ENCODE results near the gene YPEL1.
"Not testable (repeated sequence)": the region's sequence is repeated elsewhere in the genome, so short reads cannot be mapped to it uniquely, and the experiment has no call there.

Gene YPEL1

GRCh38 chr22:21753374-21754111, 17.9 kb upstream of the YPEL1 start:
- DNase-seq, result no peak

- no peak for DNase-seq
Measured at GRCh38 chr22:21752276-21752675, 16.7 kb upstream of the YPEL1 start.

- no peak for DNase-seq
Measured at GRCh38 chr22:21745948-21746347, 10.4 kb upstream of the YPEL1 start.

GRCh38 chr22:21744917-21745316, 9.3 kb upstream of the YPEL1 start:
- not testable (repeated sequence) for DNase-seq

- DNase-seq, result no peak
Measured at GRCh38 chr22:21741790-21742189, 6.2 kb upstream of the YPEL1 start.

- DNase-seq, result no peak
Measured at GRCh38 chr22:21741059-21741458, 5.5 kb upstream of the YPEL1 start.

GRCh38 chr22:21739828-21740377, 4.3 kb upstream of the YPEL1 start:
- no peak for DNase-seq

- DNase-seq, result no peak
Measured at GRCh38 chr22:21738966-21739365, 3.4 kb upstream of the YPEL1 start.

- no peak for DNase-seq
Measured at GRCh38 chr22:21738081-21738480, 2.5 kb upstream of the YPEL1 start.

GRCh38 chr22:21736948-21737347, 1.4 kb upstream of the YPEL1 start:
- DNase-seq, result no peak

GRCh38 chr22:21736084-21736642, 569 bp upstream of the YPEL1 start:
- DNase-seq, result no peak

GRCh38 chr22:21734540-21735199, 924 bp downstream of the YPEL1 start:
- DNase-seq, result peak in 1 of 5 experiments; percentile 75

GRCh38 chr22:21731503-21731902, 4.1 kb downstream of the YPEL1 start:
- no peak for DNase-seq

- no peak for DNase-seq
Measured at GRCh38 chr22:21730535-21731308, 4.9 kb downstream of the YPEL1 start.

GRCh38 chr22:21729184-21729583, 6.4 kb downstream of the YPEL1 start:
- DNase-seq, result not testable (repeated sequence)

GRCh38 chr22:21728270-21728669, 7.3 kb downstream of the YPEL1 start:
- DNase-seq, result no peak

GRCh38 chr22:21727768-21728167, 7.8 kb downstream of the YPEL1 start:
- DNase-seq, result no peak

GRCh38 chr22:21727159-21727558, 8.4 kb downstream of the YPEL1 start:
- no peak for DNase-seq

GRCh38 chr22:21726650-21727049, 8.9 kb downstream of the YPEL1 start:
- DNase-seq, result peak in 1 of 5 experiments; percentile 74

- no peak for DNase-seq
Measured at GRCh38 chr22:21725956-21726649, 9.5 kb downstream of the YPEL1 start.

GRCh38 chr22:21724496-21724895, 11.1 kb downstream of the YPEL1 start:
- DNase-seq, result not testable (repeated sequence)

GRCh38 chr22:21721195-21721852, 14.3 kb downstream of the YPEL1 start:
- not testable (repeated sequence) for DNase-seq
